ENCODE measurements around the gene ELAVL4. TPM values are rescaled to one million over a fixed set of nuclear protein-coding genes. Genes with fewer than 3 reads are reported as not detected.

Gene ELAVL4
- total RNA-seq, 1 experiment from 2014 or later: not detected

DNA sequence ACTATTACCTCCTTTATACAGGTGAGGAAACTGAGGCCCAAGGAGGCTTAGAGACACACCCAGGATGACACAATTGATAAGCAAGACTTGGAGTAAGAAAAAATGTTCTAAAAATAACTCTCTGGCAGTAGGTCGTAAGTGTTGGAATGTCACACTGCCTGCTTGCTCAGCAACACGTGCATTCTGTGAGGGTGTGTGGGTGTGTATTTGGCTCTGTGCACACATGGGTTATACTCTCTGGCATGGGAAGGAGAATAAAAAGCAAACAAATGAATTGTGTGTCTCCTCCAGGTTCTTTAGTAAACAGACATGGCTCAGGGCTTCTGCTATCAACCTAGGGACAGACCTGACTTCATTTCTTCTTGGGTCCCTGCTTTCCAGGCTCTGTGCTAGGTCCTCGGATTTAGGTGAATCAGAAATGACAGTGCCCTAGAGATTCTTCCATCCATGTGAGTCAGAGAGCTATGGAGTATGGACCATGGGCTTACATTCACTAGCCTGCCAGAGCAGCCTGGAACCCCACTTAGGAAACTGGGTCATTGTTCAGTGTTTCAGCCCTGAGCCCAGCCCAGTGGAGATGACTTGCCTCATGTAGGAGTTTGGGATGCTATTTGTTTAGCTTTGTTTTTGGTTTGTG lies 72.4 kb downstream of the ELAVL4 start:
- H3K36me3 Mint-ChIP-seq (ENCODE audit: insufficient read depth, unreplicated experiment): no peaks in the 10 kb centered on the region
- POLR2A ChIA-PET: interaction anchor here (1.1 kb wide), 1 partner anchor 23 kb away, joined by 4 read pairs; no protein-coding TSS in a partner anchor
- intact Hi-C loops (cut with micrococcal nuclease): no loop called here
- H3K4me3 Mint-ChIP-seq (ENCODE audit: unreplicated experiment): no peak overlapping the region
- H3K9me3 Mint-ChIP-seq (ENCODE audit: unreplicated experiment): no peaks in the 10 kb centered on the region
- peaks cover 73% of the 10 kb centered on the region for H3K27me3 Mint-ChIP-seq (ENCODE audit: insufficient read depth, unreplicated experiment)
- H3K4me1 Mint-ChIP-seq (ENCODE audit: insufficient read depth, unreplicated experiment): peaks cover 7% of the 10 kb centered on the region
- H3K27ac Mint-ChIP-seq (ENCODE audit: low read depth, unreplicated experiment): no peak overlapping the region
- no TSS peak for BruUV-seq (replicated peaks)
- CTCF ChIA-PET: interaction anchor here (1.0 kb wide), 1 partner anchor 23 kb away, joined by 5 read pairs; no protein-coding TSS in a partner anchor
- TF ChIP-seq, protein P1, sequence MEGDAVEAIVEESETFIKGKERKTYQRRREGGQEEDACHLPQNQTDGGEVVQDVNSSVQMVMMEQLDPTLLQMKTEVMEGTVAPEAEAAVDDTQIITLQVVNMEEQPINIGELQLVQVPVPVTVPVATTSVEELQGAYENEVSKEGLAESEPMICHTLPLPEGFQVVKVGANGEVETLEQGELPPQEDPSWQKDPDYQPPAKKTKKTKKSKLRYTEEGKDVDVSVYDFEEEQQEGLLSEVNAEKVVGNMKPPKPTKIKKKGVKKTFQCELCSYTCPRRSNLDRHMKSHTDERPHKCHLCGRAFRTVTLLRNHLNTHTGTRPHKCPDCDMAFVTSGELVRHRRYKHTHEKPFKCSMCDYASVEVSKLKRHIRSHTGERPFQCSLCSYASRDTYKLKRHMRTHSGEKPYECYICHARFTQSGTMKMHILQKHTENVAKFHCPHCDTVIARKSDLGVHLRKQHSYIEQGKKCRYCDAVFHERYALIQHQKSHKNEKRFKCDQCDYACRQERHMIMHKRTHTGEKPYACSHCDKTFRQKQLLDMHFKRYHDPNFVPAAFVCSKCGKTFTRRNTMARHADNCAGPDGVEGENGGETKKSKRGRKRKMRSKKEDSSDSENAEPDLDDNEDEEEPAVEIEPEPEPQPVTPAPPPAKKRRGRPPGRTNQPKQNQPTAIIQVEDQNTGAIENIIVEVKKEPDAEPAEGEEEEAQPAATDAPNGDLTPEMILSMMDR (IDR thresholded peaks at IDR 0.05; ENCODE audit: unreplicated experiment): no peak
- DNase-seq (ENCODE audit: unreplicated experiment): peak; percentile 14

DNA sequence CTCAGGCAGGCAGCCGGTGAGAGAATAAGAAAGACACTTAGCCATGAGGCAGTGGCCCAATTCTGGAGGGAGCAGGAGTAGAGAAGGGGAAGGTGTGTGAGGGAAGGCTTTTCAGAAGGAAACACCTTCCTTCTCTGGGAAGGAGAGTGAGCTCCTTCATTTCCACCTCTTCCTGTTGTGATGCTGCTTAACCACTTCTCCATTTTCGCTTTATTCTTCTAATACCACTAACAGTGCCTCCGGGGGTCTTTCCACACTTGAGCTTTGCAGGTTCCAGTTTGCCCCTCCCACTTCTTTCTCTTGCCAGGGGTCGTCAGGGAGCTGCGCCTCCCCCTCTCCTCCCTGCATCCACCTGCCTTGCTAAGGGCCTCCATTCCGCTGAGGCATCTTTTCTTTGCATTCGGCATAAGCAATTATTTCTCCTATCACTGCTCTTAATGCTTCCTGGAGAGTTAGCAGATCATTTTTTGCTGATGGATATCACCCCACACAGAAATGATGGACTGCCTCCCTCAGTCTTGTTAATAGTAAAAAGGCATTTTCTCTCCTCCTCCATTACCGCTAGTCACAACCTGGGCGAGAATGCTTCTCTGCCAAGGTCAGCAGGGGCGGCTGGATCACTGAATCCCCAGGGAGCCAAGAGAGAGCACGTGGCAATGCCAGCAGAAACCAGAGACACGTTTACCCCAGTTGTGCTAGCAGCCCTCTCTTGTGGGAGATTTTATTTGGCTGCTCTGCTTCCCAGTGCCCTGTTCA lies 74.8 kb downstream of the ELAVL4 start:
- ChIA-PET CTCF (interaction anchor here (0.6 to 0.7 kb wide), 2 partner anchors 97 to 1058 kb away, joined by 3 to 4 read pairs; no protein-coding TSS in a partner anchor), POLR2A (no interaction called here)
- Mint-ChIP-seq H3K4me1 (ENCODE audit: insufficient read depth, unreplicated experiment) (peaks cover 7% of the 10 kb centered on the region), H3K4me3 (ENCODE audit: unreplicated experiment) (no peak overlapping the region), H3K27ac (ENCODE audit: low read depth, unreplicated experiment) (no peak overlapping the region), H3K9me3 (ENCODE audit: unreplicated experiment) (no peaks in the 10 kb centered on the region), H3K36me3 (ENCODE audit: insufficient read depth, unreplicated experiment) (no peaks in the 10 kb centered on the region), H3K27me3 (ENCODE audit: insufficient read depth, unreplicated experiment) (peaks cover 61% of the 10 kb centered on the region)
- BruUV-seq (replicated peaks): no TSS peak
- TF ChIP-seq, protein P1 (IDR thresholded peaks at IDR 0.05; ENCODE audit: unreplicated experiment): no peak
- DNase-seq (ENCODE audit: unreplicated experiment): no peak
- intact Hi-C loops (cut with micrococcal nuclease): no loop called here

DNA sequence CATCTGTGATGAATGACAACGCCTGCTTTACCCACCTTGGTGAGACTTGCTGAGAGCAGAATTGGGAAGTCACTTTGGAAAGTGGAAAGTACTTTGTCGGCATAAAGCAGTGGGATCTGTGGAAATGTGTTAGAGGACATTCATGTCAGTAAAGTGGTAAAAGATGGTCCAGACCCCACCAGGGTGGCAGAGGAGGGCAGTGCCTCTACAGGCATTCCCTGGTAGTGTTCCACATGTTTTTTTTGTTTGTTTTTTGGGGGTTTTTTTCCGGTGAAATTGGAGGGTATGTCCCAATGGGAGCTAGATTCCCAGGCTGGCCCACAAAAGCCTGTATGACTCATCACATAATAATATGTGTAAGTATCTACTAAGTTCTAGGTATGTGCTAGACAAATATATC lies 80.6 kb downstream of the ELAVL4 start:
- H3K27ac Mint-ChIP-seq (ENCODE audit: low read depth, unreplicated experiment): no peak overlapping the region

DNA sequence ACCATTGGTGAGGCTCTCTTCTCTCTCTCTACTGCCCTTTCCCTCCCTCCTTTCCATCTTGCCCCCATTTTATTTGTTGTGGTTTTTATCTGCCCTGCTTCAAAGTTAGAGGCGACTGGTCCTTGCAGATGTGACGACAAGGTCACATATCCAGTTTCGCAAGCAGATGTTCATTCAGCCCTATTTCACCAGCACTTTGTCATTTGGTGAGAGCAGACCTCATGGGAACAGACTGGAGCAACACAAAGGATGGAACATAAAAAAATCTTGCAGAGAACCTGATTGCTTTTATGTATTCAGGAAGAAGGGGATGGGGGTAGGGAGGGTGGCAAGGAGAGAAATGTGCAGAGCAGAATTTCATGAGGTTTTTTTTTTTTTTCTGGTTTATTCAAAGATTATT lies 84.3 kb downstream of the ELAVL4 start:
- ChIA-PET CTCF (interaction anchor here (0.6 to 1.3 kb wide), 4 partner anchors 8 to 408 kb away, joined by 3 to 4 read pairs (median 3); no protein-coding TSS in a partner anchor), POLR2A (no interaction called here)
- H3K4me3 Mint-ChIP-seq (ENCODE audit: unreplicated experiment): no peak overlapping the region
- BruUV-seq (replicated peaks): no TSS peak
- H3K4me1 Mint-ChIP-seq (ENCODE audit: insufficient read depth, unreplicated experiment): no peaks in the 10 kb centered on the region
- H3K36me3 Mint-ChIP-seq (ENCODE audit: insufficient read depth, unreplicated experiment): no peaks in the 10 kb centered on the region
- intact Hi-C loops (cut with micrococcal nuclease): no loop called here
- TF ChIP-seq, protein P1 (IDR thresholded peaks at IDR 0.05; ENCODE audit: unreplicated experiment): no peak
- no peak for DNase-seq (ENCODE audit: unreplicated experiment)
- no peak overlapping the region for H3K27ac Mint-ChIP-seq (ENCODE audit: low read depth, unreplicated experiment)
- H3K9me3 Mint-ChIP-seq (ENCODE audit: unreplicated experiment): no peaks in the 10 kb centered on the region
- peaks cover 40% of the 10 kb centered on the region for H3K27me3 Mint-ChIP-seq (ENCODE audit: insufficient read depth, unreplicated experiment)

More for the DNA sequence above, 80.6 kb downstream of the ELAVL4 start:
- intact Hi-C loops (cut with micrococcal nuclease): no loop called here
- no peaks in the 10 kb centered on the region for H3K9me3 Mint-ChIP-seq (ENCODE audit: unreplicated experiment)
- peaks cover 34% of the 10 kb centered on the region for H3K27me3 Mint-ChIP-seq (ENCODE audit: insufficient read depth, unreplicated experiment)
- no peak overlapping the region for H3K4me3 Mint-ChIP-seq (ENCODE audit: unreplicated experiment)
- no peak for DNase-seq (ENCODE audit: unreplicated experiment)
- TF ChIP-seq, protein P1 (IDR thresholded peaks at IDR 0.05; ENCODE audit: unreplicated experiment): no peak
- H3K36me3 Mint-ChIP-seq (ENCODE audit: insufficient read depth, unreplicated experiment): no peaks in the 10 kb centered on the region
- CTCF ChIA-PET: no interaction called here
- POLR2A ChIA-PET: no interaction called here
- no TSS peak for BruUV-seq (replicated peaks)
- H3K4me1 Mint-ChIP-seq (ENCODE audit: insufficient read depth, unreplicated experiment): no peaks in the 10 kb centered on the region
